ENCODE results near the gene EIF4A2. TPM values are rescaled to one million over a fixed set of nuclear protein-coding genes. Genes with fewer than 3 reads are reported as not detected.
A peak's percentile ranks its signal among the peaks of the same experiment; 100 is the strongest.

EIF4A2 gene
- polyA plus RNA-seq, 1 donor (not counting 4 experiments of a cell fraction or from before 2014, with no cell fraction given): 568 TPM

DNA sequence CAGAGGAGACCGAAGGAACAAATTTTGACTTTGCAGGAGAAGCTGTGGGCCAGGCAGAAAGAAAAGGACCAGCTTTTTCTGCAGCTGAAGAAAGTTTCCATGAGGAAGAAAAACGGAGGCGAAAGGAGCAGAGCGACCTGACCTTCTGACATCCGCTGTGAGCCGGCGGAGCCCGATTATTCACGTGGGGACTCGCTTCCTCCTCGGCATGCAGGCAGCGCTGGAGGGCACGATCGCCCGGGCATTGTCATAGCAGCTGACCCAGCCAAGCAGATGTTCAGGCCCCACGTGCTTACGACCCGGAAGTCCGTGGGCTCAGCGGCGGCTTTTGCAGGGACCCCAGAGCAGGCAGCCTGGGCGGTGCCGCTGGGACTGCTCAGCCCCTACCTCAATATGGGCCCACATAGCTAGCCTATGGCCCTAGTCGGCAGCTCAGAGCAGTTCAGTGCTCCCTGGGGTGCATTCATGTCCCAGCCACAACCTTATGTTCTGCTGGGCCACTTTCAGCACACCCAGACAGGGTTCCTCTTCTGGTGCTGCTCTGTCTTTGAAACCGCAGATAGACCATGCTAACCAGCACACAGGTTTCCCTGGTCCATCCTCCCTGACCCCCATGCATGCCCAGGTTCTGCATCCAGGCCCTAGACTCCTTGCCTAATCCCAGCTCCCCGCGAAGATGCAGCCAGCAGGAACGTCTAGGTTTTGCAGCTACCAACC, 10.5 kb upstream of the EIF4A2 start:
- peak overlapping the region; percentile 83 for H3K4me2 ChIP-seq (ENCODE audit: control insufficient read depth, extremely low read depth, insufficient read depth, low read depth, low read length)
- no peaks in the 10 kb centered on the region for H3K9me1 ChIP-seq (ENCODE audit: control insufficient read depth, extremely low read depth, insufficient read depth, low read length)
- H3K4me1 ChIP-seq (ENCODE audit: control insufficient read depth, extremely low read depth, insufficient read depth, low read length): peaks cover 8% of the 10 kb centered on the region
- TF ChIP-seq, protein P1, sequence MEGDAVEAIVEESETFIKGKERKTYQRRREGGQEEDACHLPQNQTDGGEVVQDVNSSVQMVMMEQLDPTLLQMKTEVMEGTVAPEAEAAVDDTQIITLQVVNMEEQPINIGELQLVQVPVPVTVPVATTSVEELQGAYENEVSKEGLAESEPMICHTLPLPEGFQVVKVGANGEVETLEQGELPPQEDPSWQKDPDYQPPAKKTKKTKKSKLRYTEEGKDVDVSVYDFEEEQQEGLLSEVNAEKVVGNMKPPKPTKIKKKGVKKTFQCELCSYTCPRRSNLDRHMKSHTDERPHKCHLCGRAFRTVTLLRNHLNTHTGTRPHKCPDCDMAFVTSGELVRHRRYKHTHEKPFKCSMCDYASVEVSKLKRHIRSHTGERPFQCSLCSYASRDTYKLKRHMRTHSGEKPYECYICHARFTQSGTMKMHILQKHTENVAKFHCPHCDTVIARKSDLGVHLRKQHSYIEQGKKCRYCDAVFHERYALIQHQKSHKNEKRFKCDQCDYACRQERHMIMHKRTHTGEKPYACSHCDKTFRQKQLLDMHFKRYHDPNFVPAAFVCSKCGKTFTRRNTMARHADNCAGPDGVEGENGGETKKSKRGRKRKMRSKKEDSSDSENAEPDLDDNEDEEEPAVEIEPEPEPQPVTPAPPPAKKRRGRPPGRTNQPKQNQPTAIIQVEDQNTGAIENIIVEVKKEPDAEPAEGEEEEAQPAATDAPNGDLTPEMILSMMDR (optimal IDR thresholded peaks at IDR 0.05 in 1 of 3, IDR thresholded peaks at IDR 0.05 in 1 of 3, conservative IDR thresholded peaks at IDR 0.05 in 1 of 3; ENCODE audit: extremely low read depth in 1 of 3, insufficient read depth in 2 of 3, low read length in 3 of 3): no peak
- no peak for TF ChIP-seq EZH2 (IDR thresholded peaks at IDR 0.05; ENCODE audit: low read length)
- no peak for FAIRE-seq
- H3K79me2 ChIP-seq (ENCODE audit: control insufficient read depth, insufficient read depth, low read length): no peaks in the 10 kb centered on the region
- H3K9me3 ChIP-seq (ENCODE audit: control insufficient read depth, low read depth, low read length): no peaks in the 10 kb centered on the region
- H3K9ac ChIP-seq (ENCODE audit: control insufficient read depth, extremely low read depth, insufficient read depth, low read length): peak overlapping the region; percentile 0
- H2AFZ ChIP-seq (ENCODE audit: control insufficient read depth, low read length): peak overlapping the region; percentile 86
- no peak for DNase-seq (ENCODE audit: low read depth, low spot score)
- H3K27me3 ChIP-seq (ENCODE audit: control insufficient read depth, extremely low read depth, insufficient read depth, low read length): no peaks in the 10 kb centered on the region
- no peaks in the 10 kb centered on the region for H4K20me1 ChIP-seq (ENCODE audit: control insufficient read depth, extremely low read depth, insufficient read depth, low read length)
- H3K27ac ChIP-seq (ENCODE audit: control insufficient read depth, insufficient read depth, low read length): no peak overlapping the region
- dilution Hi-C loops (cut with MboI; ENCODE audit: extremely low pct_ligation_motif_present, low sequenced_read_pairs): no loop called here
- no peaks in the 10 kb centered on the region for H3K36me3 ChIP-seq (ENCODE audit: control insufficient read depth in 2 of 2, extremely low read depth in 1 of 2, insufficient read depth in 2 of 2, low read length in 2 of 2)
- H3K4me3 ChIP-seq (ENCODE audit: control insufficient read depth in 2 of 3, extremely low read depth in 1 of 3, insufficient read depth in 2 of 3, low read depth in 1 of 3, low read length in 3 of 3): peak overlapping the region in 1 of 3 experiments; percentile 53

DNA sequence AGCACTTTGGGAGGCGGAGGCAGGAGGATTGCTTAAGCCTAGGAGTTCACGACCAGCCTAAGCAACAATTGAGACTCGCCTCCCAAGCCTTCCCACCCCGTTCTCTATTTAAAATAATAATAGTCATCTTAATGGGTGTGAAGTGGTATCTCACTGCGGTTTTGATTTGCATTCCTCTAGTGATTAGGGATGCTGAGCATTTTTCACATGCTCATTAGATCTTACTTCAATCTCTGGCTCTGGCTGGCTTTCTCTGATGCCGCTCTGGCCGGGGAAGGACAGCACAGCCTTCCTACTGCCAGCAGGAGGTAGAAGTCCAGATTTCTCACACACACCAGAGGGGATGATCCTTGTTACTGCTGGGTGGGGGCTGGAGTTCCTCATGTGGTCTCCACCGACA, 7.4 kb upstream of the EIF4A2 start:
- Histone ChIP-seq H3K4me3 (ENCODE audit: control insufficient read depth in 2 of 3, extremely low read depth in 1 of 3, insufficient read depth in 2 of 3, low read depth in 1 of 3, low read length in 3 of 3) (no peak overlapping the region), H3K4me1 (ENCODE audit: control insufficient read depth, extremely low read depth, insufficient read depth, low read length) (peaks cover 8% of the 10 kb centered on the region), H3K36me3 (ENCODE audit: control insufficient read depth in 2 of 2, extremely low read depth in 1 of 2, insufficient read depth in 2 of 2, low read length in 2 of 2) (no peaks in the 10 kb centered on the region), H3K27ac (ENCODE audit: control insufficient read depth, insufficient read depth, low read length) (no peak overlapping the region), H3K27me3 (ENCODE audit: control insufficient read depth, extremely low read depth, insufficient read depth, low read length) (no peaks in the 10 kb centered on the region), H3K79me2 (ENCODE audit: control insufficient read depth, insufficient read depth, low read length) (no peaks in the 10 kb centered on the region), H4K20me1 (ENCODE audit: control insufficient read depth, extremely low read depth, insufficient read depth, low read length) (no peaks in the 10 kb centered on the region), H3K9ac (ENCODE audit: control insufficient read depth, extremely low read depth, insufficient read depth, low read length) (no peak overlapping the region), H2AFZ (ENCODE audit: control insufficient read depth, low read length) (no peak overlapping the region), H3K9me3 (ENCODE audit: control insufficient read depth, low read depth, low read length) (no peaks in the 10 kb centered on the region), H3K9me1 (ENCODE audit: control insufficient read depth, extremely low read depth, insufficient read depth, low read length) (no peaks in the 10 kb centered on the region), H3K4me2 (ENCODE audit: control insufficient read depth, extremely low read depth, insufficient read depth, low read depth, low read length) (no peak overlapping the region)
- FAIRE-seq (no peak), DNase-seq (ENCODE audit: low read depth, low spot score) (no peak)
- dilution Hi-C loops (cut with MboI; ENCODE audit: extremely low pct_ligation_motif_present, low sequenced_read_pairs): no loop called here
- TF ChIP-seq EZH2 (IDR thresholded peaks at IDR 0.05; ENCODE audit: low read length): no peak
- TF ChIP-seq, protein P1 (optimal IDR thresholded peaks at IDR 0.05 in 1 of 3, IDR thresholded peaks at IDR 0.05 in 1 of 3, conservative IDR thresholded peaks at IDR 0.05 in 1 of 3; ENCODE audit: extremely low read depth in 1 of 3, insufficient read depth in 2 of 3, low read length in 3 of 3): no peak
